RWPE2 (cell line): ENCODE results near the gene AGPAT4.

Source experiments
- ATAC-seq: fragments of 200-7000 bp; cut with Tn5 transposase; 3 replicates; pipeline ENCODE4 v1.9.1; 2021; ENCODE audit warnings: low read depth
- DNase-seq: peaks from one replicate; pipeline ENCODE4 v3.0.0-alpha.2; 2020; ENCODE audit warnings: low spot score
- H3K27ac ChIP-seq: fragments of 450-650 bp; 2 replicates; pipeline ENCODE4 v1.5.1; 2017; ENCODE audit warnings: mild to moderate bottlenecking; ENCODE audit not compliant: poor library complexity, severe bottlenecking
- H3K27me3 ChIP-seq: fragments of 250-450 bp; sonication (Bioruptor Pico); 2 replicates; pipeline ENCODE4 v1.5.1; 2021; ENCODE audit warnings: mild to moderate bottlenecking, moderate library complexity; ENCODE audit not compliant: insufficient read depth, poor library complexity, severe bottlenecking
- H3K36me3 ChIP-seq: fragments of 250-450 bp; sonication (Bioruptor Pico); 2 replicates; pipeline ENCODE4 v1.5.1; 2020; ENCODE audit warnings: low read depth, mild to moderate bottlenecking, moderate library complexity
- H3K4me1 ChIP-seq: fragments of 250-450 bp; sonication (Bioruptor Pico); 2 replicates; pipeline ENCODE4 v1.5.1; 2021; ENCODE audit warnings: mild to moderate bottlenecking, moderate library complexity; ENCODE audit not compliant: insufficient read depth, poor library complexity, severe bottlenecking
- H3K4me3 ChIP-seq: fragments of 250-450 bp; sonication (Bioruptor Pico); 2 replicates; pipeline ENCODE4 v1.5.1; 2021; ENCODE audit warnings: mild to moderate bottlenecking, moderate library complexity; ENCODE audit not compliant: severe bottlenecking
- H3K9me3 ChIP-seq: fragments of 250-450 bp; sonication (Bioruptor Pico); 2 replicates; pipeline ENCODE4 v1.5.1; 2021; ENCODE audit warnings: mild to moderate bottlenecking, moderate library complexity; ENCODE audit not compliant: severe bottlenecking
- TF ChIP-seq, protein P1 (sequence below): fragments of 450-650 bp; IDR thresholded peaks from one replicate; pipeline ENCODE4 v1.5.1; 2017; ENCODE audit warnings: mild to moderate bottlenecking, moderate library complexity; ENCODE audit not compliant: poor library complexity, severe bottlenecking

Gene AGPAT4

GRCh38 chr6:161268531-161269210 lies 5.2 kb downstream of the AGPAT4 start:
- TF ChIP-seq, protein P1, sequence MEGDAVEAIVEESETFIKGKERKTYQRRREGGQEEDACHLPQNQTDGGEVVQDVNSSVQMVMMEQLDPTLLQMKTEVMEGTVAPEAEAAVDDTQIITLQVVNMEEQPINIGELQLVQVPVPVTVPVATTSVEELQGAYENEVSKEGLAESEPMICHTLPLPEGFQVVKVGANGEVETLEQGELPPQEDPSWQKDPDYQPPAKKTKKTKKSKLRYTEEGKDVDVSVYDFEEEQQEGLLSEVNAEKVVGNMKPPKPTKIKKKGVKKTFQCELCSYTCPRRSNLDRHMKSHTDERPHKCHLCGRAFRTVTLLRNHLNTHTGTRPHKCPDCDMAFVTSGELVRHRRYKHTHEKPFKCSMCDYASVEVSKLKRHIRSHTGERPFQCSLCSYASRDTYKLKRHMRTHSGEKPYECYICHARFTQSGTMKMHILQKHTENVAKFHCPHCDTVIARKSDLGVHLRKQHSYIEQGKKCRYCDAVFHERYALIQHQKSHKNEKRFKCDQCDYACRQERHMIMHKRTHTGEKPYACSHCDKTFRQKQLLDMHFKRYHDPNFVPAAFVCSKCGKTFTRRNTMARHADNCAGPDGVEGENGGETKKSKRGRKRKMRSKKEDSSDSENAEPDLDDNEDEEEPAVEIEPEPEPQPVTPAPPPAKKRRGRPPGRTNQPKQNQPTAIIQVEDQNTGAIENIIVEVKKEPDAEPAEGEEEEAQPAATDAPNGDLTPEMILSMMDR, result no peak
- DNase-seq, result no peak
- ATAC-seq, result no peak
- H3K36me3 ChIP-seq, result no peaks in the 10 kb centered on the region; the same call in none of the 2 replicates
- H3K27me3 ChIP-seq, result no peaks in the 10 kb centered on the region
- no peak overlapping the region for H3K4me3 ChIP-seq
- H3K9me3 ChIP-seq, result no peaks in the 10 kb centered on the region
- peaks cover 7% of the 10 kb centered on the region for H3K4me1 ChIP-seq
- H3K27ac ChIP-seq, result no peak overlapping the region

DNA sequence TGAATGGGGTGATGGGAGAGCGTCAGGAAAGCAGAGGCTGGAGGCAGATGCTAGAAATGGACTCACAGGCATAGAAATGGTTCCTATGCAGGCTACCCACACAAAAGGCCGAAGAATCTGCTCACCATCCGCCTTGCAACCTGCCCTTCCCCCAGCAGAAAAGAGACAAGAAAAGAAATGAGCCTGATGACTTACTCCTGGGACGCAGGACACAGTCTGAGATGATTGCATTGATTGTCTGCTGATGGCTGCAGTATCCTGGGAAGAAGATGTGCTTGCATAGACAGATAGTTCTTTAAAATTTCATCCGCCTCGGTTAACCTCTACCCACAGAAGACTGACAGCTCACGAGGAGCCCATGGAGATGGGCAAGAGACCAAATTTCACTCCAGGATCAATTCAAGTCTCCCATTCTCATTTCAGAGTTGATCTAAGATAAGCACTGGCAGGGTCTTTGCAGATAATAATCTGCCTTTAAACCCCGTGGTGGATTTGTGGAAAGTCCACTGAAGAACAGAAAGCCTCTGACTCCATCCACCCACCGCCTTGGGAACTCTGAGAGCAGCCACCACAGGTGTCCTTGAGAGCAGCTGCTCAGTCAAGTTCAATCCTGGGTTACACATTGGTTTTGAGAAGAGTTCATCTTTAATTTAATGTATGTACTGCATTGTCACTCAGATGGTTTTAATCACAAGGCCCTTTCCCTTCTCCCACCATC lies 7.2 kb downstream of the AGPAT4 start:
- H3K27me3 ChIP-seq, result no peaks in the 10 kb centered on the region
- no peak for ATAC-seq
- H3K27ac ChIP-seq, result no peak overlapping the region
- H3K4me1 ChIP-seq, result no peaks in the 10 kb centered on the region
- DNase-seq, result no peak
- no peaks in the 10 kb centered on the region; the same call in none of the 2 replicates for H3K36me3 ChIP-seq
- no peak overlapping the region for H3K4me3 ChIP-seq
- no peaks in the 10 kb centered on the region for H3K9me3 ChIP-seq
- TF ChIP-seq, protein P1, result no peak

- no peak for DNase-seq
- Histone ChIP-seq H3K4me3 (no peak overlapping the region), H3K36me3 (no peaks in the 10 kb centered on the region; the same call in 1 of the 2 replicates), H3K27ac (no peak overlapping the region), H3K27me3 (no peaks in the 10 kb centered on the region), H3K9me3 (no peaks in the 10 kb centered on the region), H3K4me1 (no peaks in the 10 kb centered on the region)
- ATAC-seq, result no peak
- TF ChIP-seq, protein P1, result no peak
These were observed 7.9 kb downstream of the AGPAT4 start for GRCh38 chr6:161265975-161266374.

- ATAC-seq (no peak), DNase-seq (no peak)
- TF ChIP-seq, protein P1, result no peak
These were observed 8.3 kb downstream of the AGPAT4 start for GRCh38 chr6:161265554-161265953.

DNA sequence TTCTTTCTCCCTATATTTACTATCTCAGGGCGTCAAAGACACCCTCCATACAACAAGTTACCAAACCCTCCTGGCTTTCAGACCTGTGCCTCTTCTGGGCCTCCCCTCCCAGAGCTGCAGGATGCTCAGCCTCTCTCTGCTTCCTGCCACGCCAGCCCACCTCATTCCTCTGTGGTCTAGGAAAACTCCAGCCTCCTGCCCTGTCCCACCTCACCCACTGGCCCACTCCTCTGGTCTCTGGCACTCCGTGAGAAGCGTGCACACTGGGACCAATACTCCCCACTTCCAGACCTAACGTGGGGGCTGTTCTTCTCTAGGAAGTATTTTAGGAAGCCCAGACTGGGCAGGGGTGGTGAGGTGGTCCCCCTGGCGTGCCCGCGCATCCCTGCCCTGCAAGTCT lies 9.7 kb downstream of the AGPAT4 start:
- TF ChIP-seq, protein P1, result no peak
- Histone ChIP-seq H3K4me1 (no peaks in the 10 kb centered on the region), H3K9me3 (no peaks in the 10 kb centered on the region), H3K4me3 (no peak overlapping the region), H3K27ac (no peak overlapping the region), H3K36me3 (no peaks in the 10 kb centered on the region), H3K27me3 (no peaks in the 10 kb centered on the region)
- ATAC-seq, result no peak
- DNase-seq, result no peak

More at GRCh38 chr6:161265554-161265953, 8.3 kb downstream of the AGPAT4 start:
- no peaks in the 10 kb centered on the region for H3K9me3 ChIP-seq
- no peaks in the 10 kb centered on the region for H3K4me1 ChIP-seq
- no peaks in the 10 kb centered on the region for H3K27me3 ChIP-seq
- H3K36me3 ChIP-seq, result no peaks in the 10 kb centered on the region; the same call in 1 of the 2 replicates
- H3K4me3 ChIP-seq, result no peak overlapping the region
- no peak overlapping the region for H3K27ac ChIP-seq
